Activated CD8-positive, alpha-beta memory T cell treated with anti-CD3 and anti-CD28 coated beads for 1 hour (primary cell): ENCODE data around the gene GPATCH8.

Experiments used
- DNase-seq, 2 donors: peaks; one replicate each; pipeline ENCODE4 v3.0.0-alpha.2; 2020; ENCODE audit warnings: low read depth in 1 of 2; ENCODE audit errors: extremely low read depth in 1 of 2

GPATCH8 gene

GRCh38 chr17:44464037-44464436 is 39.2 kb downstream of the GPATCH8 start:
- DNase-seq, result no peak

GRCh38 chr17:44451832-44452231 is 51.4 kb downstream of the GPATCH8 start:
- DNase-seq, result no peak

GRCh38 chr17:44451016-44451627 is 52.1 kb downstream of the GPATCH8 start:
- no peak for DNase-seq

- DNase-seq, result no peak
Measured at GRCh38 chr17:44448412-44448811, 54.8 kb downstream of the GPATCH8 start.

- no peak for DNase-seq
Measured at GRCh38 chr17:44444735-44445105, 58.5 kb downstream of the GPATCH8 start.

- DNase-seq, result no peak
Measured at GRCh38 chr17:44442806-44443205, 60.4 kb downstream of the GPATCH8 start.

- DNase-seq, result no peak
Measured at GRCh38 chr17:44439168-44439567, 64.0 kb downstream of the GPATCH8 start.

- DNase-seq, result no peak
Measured at GRCh38 chr17:44438636-44439035, 64.6 kb downstream of the GPATCH8 start.

- DNase-seq, result no peak
Measured at GRCh38 chr17:44436336-44436735, 66.9 kb downstream of the GPATCH8 start.

- DNase-seq, result no peak
Measured at GRCh38 chr17:44432254-44433157, 70.7 kb downstream of the GPATCH8 start.

GRCh38 chr17:44424828-44425461 is 78.3 kb downstream of the GPATCH8 start:
- no peak for DNase-seq

GRCh38 chr17:44417553-44417952 is 85.7 kb downstream of the GPATCH8 start:
- DNase-seq, result no peak

GRCh38 chr17:44416558-44417289 is 86.5 kb downstream of the GPATCH8 start:
- DNase-seq, result no peak

- DNase-seq, result no peak
Measured at GRCh38 chr17:44414394-44415155, 88.6 kb downstream of the GPATCH8 start.

GRCh38 chr17:44409309-44410028 is 93.7 kb downstream of the GPATCH8 start:
- DNase-seq, result no peak

GRCh38 chr17:44408786-44409185 is 94.4 kb downstream of the GPATCH8 start:
- no peak for DNase-seq

GRCh38 chr17:44402564-44403172 is 100.5 kb downstream of the GPATCH8 start:
- no peak for DNase-seq

GRCh38 chr17:44400226-44400847 is 102.9 kb downstream of the GPATCH8 start:
- DNase-seq, result no peak
